ENCODE results near the gene ARHGEF19. TPM values are rescaled to one million over a fixed set of nuclear protein-coding genes. Genes with fewer than 3 reads are reported as not detected.

Gene ARHGEF19
- total and polyA plus RNA-seq, 11 donors: 0.97 to 3.8 (median 2.3) TPM

DNA sequence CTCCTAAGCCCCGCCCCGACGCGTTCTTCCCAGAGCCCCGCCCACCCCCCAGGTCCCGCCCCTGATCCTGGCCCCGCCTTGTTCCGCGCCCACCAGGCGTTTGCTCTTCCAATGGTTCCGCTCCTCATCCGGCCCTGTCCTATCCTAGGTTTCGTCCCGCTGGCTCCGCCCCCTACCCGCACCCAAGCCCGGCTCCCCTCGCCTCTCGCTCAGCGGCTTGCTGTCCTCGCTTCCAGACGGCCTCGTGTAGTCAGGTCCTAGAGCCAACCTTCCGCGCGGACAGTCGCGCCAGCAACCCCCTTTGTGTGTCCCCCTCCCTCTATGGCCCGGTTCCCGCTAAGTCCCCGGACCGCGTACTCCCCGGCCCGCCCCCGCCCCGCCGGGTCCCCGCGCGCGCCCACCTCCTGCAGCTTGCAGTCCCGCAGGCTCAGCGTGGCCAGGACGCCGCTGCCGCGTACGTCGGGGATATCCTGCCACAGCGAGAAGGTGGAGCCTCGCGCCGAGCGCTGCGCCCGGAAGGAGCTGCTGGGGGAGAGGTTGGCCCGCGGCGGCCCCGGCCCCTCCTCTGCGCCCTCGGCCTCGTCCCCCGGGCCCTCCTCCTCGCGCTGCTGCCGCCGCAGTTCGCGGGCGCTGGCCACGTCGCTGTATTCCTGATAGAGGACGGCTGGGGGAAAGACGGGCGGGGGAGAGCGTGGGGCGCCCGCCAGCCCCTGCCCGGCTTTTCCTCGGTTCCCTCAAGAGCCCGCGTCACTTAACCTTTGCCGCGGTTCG, 5.7 kb downstream of the ARHGEF19 start:
- H3K36me3 ChIP-seq: peaks cover 0 to 3% (median 0%) of the 10 kb centered on the region in 9 donors
- H3K4me1 ChIP-seq: peaks cover 0 to 23% (median 13%) of the 10 kb centered on the region in 12 donors
- peak overlapping the region; percentile 30 to 67 (median 63) for H3K4me3 ChIP-seq
- peak; percentile 97 to 99 (median 98) for DNase-seq
- peak overlapping the region; percentile 64 to 98 (median 93) for H3K27ac ChIP-seq
- TF ChIP-seq, protein P1, sequence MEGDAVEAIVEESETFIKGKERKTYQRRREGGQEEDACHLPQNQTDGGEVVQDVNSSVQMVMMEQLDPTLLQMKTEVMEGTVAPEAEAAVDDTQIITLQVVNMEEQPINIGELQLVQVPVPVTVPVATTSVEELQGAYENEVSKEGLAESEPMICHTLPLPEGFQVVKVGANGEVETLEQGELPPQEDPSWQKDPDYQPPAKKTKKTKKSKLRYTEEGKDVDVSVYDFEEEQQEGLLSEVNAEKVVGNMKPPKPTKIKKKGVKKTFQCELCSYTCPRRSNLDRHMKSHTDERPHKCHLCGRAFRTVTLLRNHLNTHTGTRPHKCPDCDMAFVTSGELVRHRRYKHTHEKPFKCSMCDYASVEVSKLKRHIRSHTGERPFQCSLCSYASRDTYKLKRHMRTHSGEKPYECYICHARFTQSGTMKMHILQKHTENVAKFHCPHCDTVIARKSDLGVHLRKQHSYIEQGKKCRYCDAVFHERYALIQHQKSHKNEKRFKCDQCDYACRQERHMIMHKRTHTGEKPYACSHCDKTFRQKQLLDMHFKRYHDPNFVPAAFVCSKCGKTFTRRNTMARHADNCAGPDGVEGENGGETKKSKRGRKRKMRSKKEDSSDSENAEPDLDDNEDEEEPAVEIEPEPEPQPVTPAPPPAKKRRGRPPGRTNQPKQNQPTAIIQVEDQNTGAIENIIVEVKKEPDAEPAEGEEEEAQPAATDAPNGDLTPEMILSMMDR (IDR thresholded peaks at IDR 0.05): no peak
- peak in 1 of 2 donors; percentile 64 for TF ChIP-seq POLR2A (IDR thresholded peaks at IDR 0.05)
- peak; percentile 93 to 97 (median 96) for ATAC-seq
- intact Hi-C loops (cut with DNase I): loop anchor here in 8 of 10 donors (1.0 to 10.0 kb wide), 7 partner anchors 11 to 161 kb away; partner anchors contain the start of genes SZRD1 (in 3 of the 8) and FBXO42 (in 2 of the 8)
- H3K27me3 ChIP-seq: no peaks in the 10 kb centered on the region
- no peaks in the 10 kb centered on the region for H3K9me3 ChIP-seq
- 0 to 1% (median 1%) methylated on average over 30 to 87 of the region's 87 CpGs for whole genome bisulfite sequencing, 4 donors

- ATAC-seq (no peak), DNase-seq (no peak)
- intact Hi-C loops (cut with DNase I): loop anchor here in 8 of 10 donors (1.0 to 10.0 kb wide), 7 partner anchors 11 to 161 kb away; partner anchors contain the start of genes SZRD1 (in 3 of the 8) and FBXO42 (in 2 of the 8)
- 38 to 56% (median 40%) methylated on average over 20 to 38 of the region's 38 CpGs for WGBS, 4 donors
- no peaks in the 10 kb centered on the region for H3K27me3 ChIP-seq
- peaks cover 0 to 4% (median 0%) of the 10 kb centered on the region in 9 donors for H3K36me3 ChIP-seq
- no peaks in the 10 kb centered on the region for H3K9me3 ChIP-seq
- peak overlapping the region in 11 of 12 donors; percentile 20 to 67 (median 62) for H3K4me3 ChIP-seq
- TF ChIP-seq POLR2A (IDR thresholded peaks at IDR 0.05): no peak
- TF ChIP-seq, protein P1 (IDR thresholded peaks at IDR 0.05): no peak
- peak overlapping the region; percentile 43 to 98 (median 90) for H3K27ac ChIP-seq
- H3K4me1 ChIP-seq: peaks cover 0 to 23% (median 13%) of the 10 kb centered on the region in 12 donors
These were observed 6.4 kb downstream of the ARHGEF19 start for GRCh38 chr1:16205891-16206546.

- H3K9me3 ChIP-seq: no peaks in the 10 kb centered on the region
- TF ChIP-seq POLR2A (IDR thresholded peaks at IDR 0.05): no peak
- TF ChIP-seq, protein P1 (IDR thresholded peaks at IDR 0.05): no peak
- H3K4me1 ChIP-seq: peaks cover 0 to 23% (median 13%) of the 10 kb centered on the region in 12 donors
- H3K36me3 ChIP-seq: peaks cover 0 to 7% (median 0%) of the 10 kb centered on the region in 9 donors
- ATAC-seq (no peak), DNase-seq (no peak)
- intact Hi-C loops (cut with DNase I): loop anchor here in 8 of 10 donors (5.0 to 10.0 kb wide), 6 partner anchors 37 to 162 kb away; partner anchors contain the start of genes SZRD1 (in 3 of the 8) and FBXO42 (in 2 of the 8)
- 91 to 95% (median 94%) methylated on average over 11 of the region's 11 CpGs; no CpG with 5 or more reads in 1 of the 4 donors for WGBS, 4 donors
- peak overlapping the region in 2 of 12 donors; percentile 83 to 97 for H3K27ac ChIP-seq
- H3K4me3 ChIP-seq: no peak overlapping the region
- H3K27me3 ChIP-seq: no peaks in the 10 kb centered on the region
These were observed 7.1 kb downstream of the ARHGEF19 start for GRCh38 chr1:16205334-16205671.

Measured in heart left ventricle (tissue), 16 donors.